Activated CD4-positive, CD25-positive, alpha-beta regulatory T cell (primary cell): Measurements from ENCODE around the gene USPL1.

Source experiments
- DNase-seq, 4 experiments: peaks; one replicate each; lab custom pipeline; 2025; lab: John Stamatoyannopoulos, UW

Gene USPL1

GRCh38 chr13:30697177-30697953 lies 79.6 kb downstream of the USPL1 start:
- DNase-seq: no peak

- DNase-seq: no peak
Measured at GRCh38 chr13:30697996-30698401, 80.3 kb downstream of the USPL1 start.

GRCh38 chr13:30698488-30699005 lies 80.8 kb downstream of the USPL1 start:
- DNase-seq: no peak

GRCh38 chr13:30700364-30700763 lies 82.6 kb downstream of the USPL1 start:
- DNase-seq: no peak

GRCh38 chr13:30702006-30702405 lies 84.3 kb downstream of the USPL1 start:
- no peak for DNase-seq

- DNase-seq: no peak
Measured at GRCh38 chr13:30704596-30704995, 86.9 kb downstream of the USPL1 start.

- no peak for DNase-seq
Measured at GRCh38 chr13:30705680-30706079, 88.0 kb downstream of the USPL1 start.

GRCh38 chr13:30708541-30708940 lies 90.8 kb downstream of the USPL1 start:
- DNase-seq: no peak
